VCaP (cell line): ENCODE results near the gene SMIM24.
"Not testable (repeated sequence)": the region's sequence is repeated elsewhere in the genome, so short reads cannot be mapped to it uniquely, and the experiment has no call there.

Source experiments
- H3K27ac ChIP-seq: fragments of 450-650 bp; 2 replicates; pipeline ENCODE4 v1.5.1; 2017
- CTCF ChIP-seq: fragments of 450-650 bp; conservative IDR thresholded peaks from 2 replicates; pipeline ENCODE4 v1.5.1; 2017; ENCODE audit warnings: mild to moderate bottlenecking, moderate library complexity

Gene SMIM24

GRCh38 chr19:3454656-3455392 lies 25.5 kb downstream of the SMIM24 start:
- no peak overlapping the region for H3K27ac ChIP-seq
- TF ChIP-seq CTCF = no peak

- no peak for TF ChIP-seq CTCF
- no peak overlapping the region for H3K27ac ChIP-seq
Measured at GRCh38 chr19:3453840-3454239, 26.5 kb downstream of the SMIM24 start.

GRCh38 chr19:3452942-3453214 lies 27.4 kb downstream of the SMIM24 start:
- not testable (repeated sequence) for H3K27ac ChIP-seq

DNA sequence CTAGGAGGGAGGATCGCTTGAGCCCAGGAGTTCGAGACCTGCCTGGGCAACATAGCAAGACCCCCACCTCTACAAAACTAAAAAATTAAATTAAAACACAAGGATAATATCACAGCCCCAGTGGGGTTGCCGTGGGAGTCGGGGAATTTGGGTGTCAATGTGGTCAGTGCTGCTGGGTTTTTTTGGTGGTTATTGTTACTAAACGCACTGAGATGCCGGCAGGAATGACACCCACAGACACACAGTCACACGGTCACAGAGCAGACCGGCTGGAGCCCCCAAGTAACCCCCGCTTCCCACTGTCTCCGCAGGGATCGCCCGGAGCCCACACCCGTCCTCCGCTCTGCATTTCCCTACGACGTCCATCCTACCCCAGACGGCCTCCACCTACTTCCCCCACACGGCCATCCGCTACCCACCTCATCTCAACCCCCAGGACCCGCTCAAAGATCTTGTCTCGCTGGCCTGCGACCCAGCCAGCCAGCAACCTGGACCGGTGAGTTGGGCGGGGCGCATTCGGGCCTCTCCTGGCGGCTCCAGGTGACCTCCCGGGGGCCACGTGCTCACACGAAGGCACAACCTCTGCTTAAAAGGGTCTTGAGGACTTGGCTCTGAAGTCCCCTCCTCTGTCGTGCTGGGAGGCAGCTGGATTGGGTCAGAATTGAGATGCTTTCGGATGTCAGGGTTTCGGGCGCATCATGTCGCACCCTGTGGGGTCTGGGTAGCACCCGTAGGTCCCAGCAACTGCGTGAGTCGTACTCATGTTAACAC lies 28.0 kb downstream of the SMIM24 start:
- TF ChIP-seq CTCF = no peak
- no peak overlapping the region for H3K27ac ChIP-seq

DNA sequence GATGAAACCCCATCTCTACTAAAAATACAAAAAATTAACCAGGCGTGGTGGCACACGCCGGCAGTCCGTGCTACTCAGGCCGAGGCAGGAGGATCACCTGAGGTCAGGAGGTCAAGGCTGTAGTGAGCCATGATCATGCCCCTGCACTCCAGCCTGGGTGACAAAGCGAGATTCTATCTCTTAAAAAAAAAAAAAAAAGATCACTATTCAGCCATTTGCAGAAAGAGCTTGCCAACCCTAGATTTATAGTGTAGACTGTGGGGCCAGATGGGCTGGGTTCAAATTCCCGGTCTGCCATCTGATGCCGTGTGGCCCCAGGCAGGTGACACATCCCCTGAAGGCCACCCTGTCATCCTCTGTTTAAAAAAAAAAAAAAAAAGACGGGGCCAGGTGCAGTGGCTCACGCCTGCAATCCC lies 28.9 kb downstream of the SMIM24 start:
- no peak overlapping the region for H3K27ac ChIP-seq
- TF ChIP-seq CTCF = no peak

- H3K27ac ChIP-seq = no peak overlapping the region
- no peak for TF ChIP-seq CTCF
Measured at GRCh38 chr19:3450796-3451411, 29.4 kb downstream of the SMIM24 start.

- no peak for TF ChIP-seq CTCF
- no peak overlapping the region for H3K27ac ChIP-seq
Measured at GRCh38 chr19:3448616-3449334, 31.6 kb downstream of the SMIM24 start.

DNA sequence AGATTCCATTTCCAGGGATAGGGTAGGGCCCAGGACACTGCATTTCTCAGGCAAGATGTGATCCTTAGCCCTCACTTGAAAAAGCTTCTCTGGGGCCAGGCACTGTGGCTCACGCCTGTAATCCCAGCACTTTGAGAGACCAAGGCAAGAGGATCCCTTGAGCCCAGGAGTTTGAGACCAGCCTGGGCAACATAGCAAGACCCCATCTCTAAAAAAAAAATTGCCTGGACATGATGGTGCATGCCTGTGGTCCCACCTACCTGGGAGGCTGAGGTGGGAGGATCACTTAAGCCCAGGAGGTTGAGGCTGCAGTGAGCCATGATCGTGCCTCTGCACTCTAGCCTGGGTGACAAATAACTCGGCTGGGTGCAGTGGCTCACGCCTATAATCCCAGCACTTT lies 33.7 kb downstream of the SMIM24 start:
- H3K27ac ChIP-seq = not testable (repeated sequence)
